Muscle of leg (tissue), 11 donors: ENCODE results near the gene DECR2. TPM values are rescaled to one million over a fixed set of nuclear protein-coding genes. Genes with fewer than 3 reads are reported as not detected.

ENCODE experiments used
- DNase-seq: peaks from one replicate; pipeline ENCODE4 v3.0.0; 2013
- H3K27ac ChIP-seq: one replicate; pipeline ENCODE4 v1.5.1; 2013; ENCODE audit warnings: mild to moderate bottlenecking, low read length, control low read depth
- H3K27me3 ChIP-seq: one replicate; pipeline ENCODE4 v1.6.1; 2013; ENCODE audit warnings: low read length; ENCODE audit not compliant: control insufficient read depth, insufficient read depth
- H3K36me3 ChIP-seq: one replicate; pipeline ENCODE4 v1.6.1; 2013; ENCODE audit warnings: low read length; ENCODE audit not compliant: control insufficient read depth, insufficient read depth
- H3K4me1 ChIP-seq: one replicate; pipeline ENCODE4 v1.6.1; 2013; ENCODE audit warnings: low read length; ENCODE audit not compliant: control insufficient read depth, insufficient read depth
- H3K4me3 ChIP-seq: one replicate; pipeline ENCODE4 v1.5.1; 2013; ENCODE audit warnings: low read length, control low read depth
- H3K9me3 ChIP-seq: replicated peaks from 2 replicates; pipeline ENCODE4 v1.6.1; 2013; ENCODE audit warnings: low read depth, low read length; ENCODE audit not compliant: control insufficient read depth
- WGBS: methylation state at CpG from one replicate; pipeline ENCODE4 v1.1.5; 2013; ENCODE audit warnings: missing lambda C conversion rate; ENCODE audit not compliant: insufficient coverage; 5-methylcytosine and 5-hydroxymethylcytosine counted together
- polyA plus RNA-seq, 8 donors: library from polyadenylated mRNA; unstranded; fragments of 120-200 nt; gene quantifications; one replicate each; pipeline versions ENCODE4 v1.2.1 to v1.2.3, GENCODE V29; 2013; ENCODE audit warnings: inconsistent platforms in 1 of 8, low replicate concordance in 1 of 8; ENCODE audit not compliant: insufficient read length in 8 of 8, insufficient read depth in 1 of 8
- total RNA-seq: library from RNA; stranded (reverse); fragments of 120-200 nt; gene quantifications from one replicate; pipeline ENCODE4 v1.2.4, GENCODE V29; 2013

Gene DECR2
- total and polyA plus RNA-seq, 9 donors: 8.4 to 20.6 (median 13.0) TPM

DNA sequence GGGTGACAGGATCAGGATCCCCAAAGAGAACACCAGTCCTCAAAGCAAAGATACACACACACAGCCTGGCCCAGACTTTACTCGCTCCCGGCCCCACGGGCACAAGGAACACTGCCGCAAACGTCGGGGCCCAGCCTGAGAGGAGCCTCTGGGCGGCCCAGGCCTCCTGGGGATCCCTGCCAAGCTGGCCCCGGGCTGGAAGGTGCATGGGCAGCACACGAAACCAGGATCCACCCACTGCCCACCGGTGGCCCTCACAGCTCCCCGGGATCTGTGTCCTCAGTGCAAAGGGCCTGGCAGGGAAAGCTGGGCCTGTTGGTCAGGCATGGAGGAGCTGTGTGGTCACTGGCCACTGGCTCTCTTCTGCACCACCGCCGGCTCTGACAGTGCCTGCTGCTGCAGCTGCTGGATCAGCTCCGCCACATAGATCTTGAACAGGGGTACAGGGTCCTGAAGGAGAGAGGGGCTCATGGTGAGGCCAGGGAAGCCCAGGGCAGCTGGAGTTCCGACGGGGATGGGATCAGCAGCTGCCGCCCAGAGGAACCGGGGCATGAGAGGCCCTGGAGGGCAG lies 34.3 kb upstream of the DECR2 start:
- Histone ChIP-seq H3K9me3 (no peaks in the 10 kb centered on the region), H3K4me3 (no peak overlapping the region), H3K4me1 (peaks cover 26% of the 10 kb centered on the region), H3K27ac (no peak overlapping the region), H3K27me3 (peaks cover 11% of the 10 kb centered on the region), H3K36me3 (peaks cover 38% of the 10 kb centered on the region)
- DNase-seq: no peak
- WGBS: 84% methylated on average over 16 of the region's 18 CpGs

DNA sequence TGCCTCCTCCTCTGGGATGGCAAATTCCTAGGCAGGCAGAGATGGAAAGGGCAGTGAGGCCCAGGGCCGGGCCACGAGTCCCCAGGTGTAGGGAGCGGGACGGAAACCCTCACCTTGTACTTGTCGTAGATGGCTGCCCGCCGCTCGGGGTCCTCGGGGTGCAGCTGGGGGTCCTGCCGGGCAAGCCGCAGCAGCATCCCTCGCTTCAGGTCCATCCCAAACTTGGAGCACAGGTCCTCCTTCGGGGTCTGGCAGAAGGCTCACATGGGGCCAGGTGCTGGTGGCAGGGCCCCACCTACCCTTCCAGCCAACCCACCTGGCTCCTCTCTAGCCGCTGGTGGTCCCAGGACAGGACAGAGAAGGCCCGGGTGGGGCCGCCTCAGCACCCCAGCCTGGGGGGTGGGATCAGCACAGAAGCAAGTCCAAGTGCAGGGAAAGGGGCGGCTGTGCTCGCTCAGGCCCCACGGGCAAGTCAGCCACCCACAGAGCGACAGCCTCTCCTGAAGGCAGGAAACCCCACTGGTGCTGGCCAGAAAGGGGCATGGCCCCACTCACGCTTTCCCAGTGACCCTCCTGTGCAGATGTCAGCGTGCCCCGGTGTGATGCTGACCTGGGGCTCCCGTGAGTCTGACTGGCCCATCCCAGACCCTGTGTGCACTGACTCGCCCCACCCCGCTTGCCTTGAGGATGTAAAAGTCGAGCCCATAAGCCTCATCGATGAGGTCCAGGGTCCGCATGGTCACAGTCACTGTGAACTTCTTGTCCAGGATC lies 33.1 kb upstream of the DECR2 start:
- Histone ChIP-seq H3K36me3 (peaks cover 46% of the 10 kb centered on the region), H3K4me1 (peaks cover 26% of the 10 kb centered on the region), H3K27ac (no peak overlapping the region), H3K27me3 (peaks cover 7% of the 10 kb centered on the region), H3K4me3 (no peak overlapping the region), H3K9me3 (no peaks in the 10 kb centered on the region)
- DNase-seq: no peak
- WGBS: 91% methylated on average over 24 of the region's 29 CpGs

GRCh38 chr16:369275-369865 lies 32.3 kb upstream of the DECR2 start:
- Histone ChIP-seq H3K36me3 (peaks cover 52% of the 10 kb centered on the region), H3K4me1 (peaks cover 26% of the 10 kb centered on the region), H3K27ac (no peak overlapping the region), H3K27me3 (peaks cover 5% of the 10 kb centered on the region), H3K4me3 (no peak overlapping the region), H3K9me3 (no peaks in the 10 kb centered on the region)
- WGBS: 58% methylated on average over 20 of the region's 20 CpGs
- no peak for DNase-seq

DNA sequence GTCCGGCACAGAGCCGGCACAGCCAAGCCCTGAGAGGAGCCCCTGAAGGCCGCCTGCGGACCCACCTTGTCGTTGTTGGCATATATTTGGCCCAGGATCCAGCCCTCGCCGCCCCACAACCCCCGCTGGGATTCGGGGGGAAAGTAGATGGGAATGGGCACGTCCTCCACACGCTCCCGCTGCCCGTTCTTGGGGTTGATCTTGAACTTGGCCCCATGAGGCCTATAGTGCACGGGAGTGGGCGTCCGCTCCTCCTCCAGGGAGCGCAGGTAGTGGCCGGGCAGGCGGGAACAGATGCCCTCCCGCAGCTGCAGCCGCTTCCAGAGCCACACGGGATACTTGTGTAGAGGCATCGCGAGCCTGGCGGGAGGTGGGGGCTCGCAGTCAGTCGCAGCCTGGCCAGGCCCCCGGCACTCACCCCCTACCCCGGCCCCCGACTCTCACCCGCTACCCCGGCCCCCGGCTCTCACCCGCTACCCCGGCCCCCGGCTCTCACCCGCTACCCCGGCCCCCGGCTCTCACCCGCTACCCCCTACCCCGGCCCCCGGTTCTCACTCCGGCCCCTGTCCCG lies 31.7 kb upstream of the DECR2 start:
- Histone ChIP-seq H3K27me3 (no peaks in the 10 kb centered on the region), H3K9me3 (no peaks in the 10 kb centered on the region), H3K36me3 (peaks cover 58% of the 10 kb centered on the region), H3K27ac (no peak overlapping the region), H3K4me3 (peak overlapping the region; percentile 35), H3K4me1 (peaks cover 26% of the 10 kb centered on the region)
- DNase-seq: no peak
- WGBS: 8% methylated on average over 19 of the region's 44 CpGs

DNA sequence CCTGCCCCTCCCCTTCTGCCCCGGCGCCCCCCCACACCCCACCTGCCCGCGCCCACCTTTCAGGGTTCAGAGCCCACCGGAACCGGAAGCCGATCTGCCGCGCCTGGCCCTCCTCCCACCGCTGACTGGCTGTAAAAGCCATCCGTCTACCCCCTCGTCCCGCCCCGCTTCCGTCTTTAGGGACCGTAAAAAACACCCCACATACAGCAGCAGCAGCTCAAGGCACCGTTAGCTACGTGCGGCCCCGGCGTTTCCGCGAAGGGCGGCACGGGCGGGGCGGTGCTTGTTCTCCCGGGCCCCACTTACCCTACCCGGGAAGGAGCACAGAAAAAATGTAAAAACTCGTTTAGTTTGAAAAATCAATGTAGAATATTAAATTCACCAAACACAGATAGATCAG lies 31.2 kb upstream of the DECR2 start, which contains the start of gene MRPL28:
MRPL28 (minus strand) TSS at position 96 of the 400 bp plus-strand sequence. CDS start 320 bp downstream, outside the sequence.
- WGBS: 0% methylated on average over 16 of the region's 30 CpGs
- Histone ChIP-seq H3K9me3 (no peaks in the 10 kb centered on the region), H3K4me3 (peak within 1 kb of the TSS; percentile 35), H3K27ac (peak within 1 kb of the TSS; percentile 91), H3K4me1 (peaks cover 26% of the 10 kb centered on the region), H3K36me3 (peaks cover 63% of the 10 kb centered on the region), H3K27me3 (no peaks in the 10 kb centered on the region)
- DNase-seq: peak; percentile 98

DNA sequence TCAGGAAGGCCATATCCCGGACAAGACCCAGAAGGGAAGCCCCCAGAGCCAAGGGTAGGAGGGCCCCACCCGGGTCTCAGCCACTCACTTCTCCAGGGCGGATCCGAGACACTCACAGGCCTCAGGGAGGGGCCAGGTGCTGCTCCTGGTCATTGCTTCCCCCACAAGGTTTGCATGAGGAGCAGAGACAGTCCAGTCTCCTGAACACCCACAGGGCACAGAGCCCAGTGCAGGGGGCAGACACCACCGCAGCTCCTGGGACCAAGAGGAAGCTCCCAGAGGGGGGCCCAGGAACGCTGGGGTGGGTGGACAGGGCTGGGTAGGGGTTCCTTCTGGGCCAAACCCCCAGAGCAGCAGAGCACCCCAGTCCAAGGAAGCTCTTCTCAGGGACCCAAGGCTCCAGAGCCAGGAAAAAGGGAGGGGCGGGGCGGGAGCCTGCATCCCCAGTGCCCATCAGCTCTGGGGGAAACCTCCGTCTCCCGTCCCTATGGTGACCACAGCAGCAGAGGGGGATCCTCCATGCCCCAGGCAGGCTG lies 30.6 kb upstream of the DECR2 start:
- Histone ChIP-seq H3K4me3 (peak overlapping the region; percentile 35), H3K27ac (peak overlapping the region; percentile 91), H3K27me3 (no peaks in the 10 kb centered on the region), H3K9me3 (no peaks in the 10 kb centered on the region), H3K4me1 (peaks cover 26% of the 10 kb centered on the region), H3K36me3 (peaks cover 65% of the 10 kb centered on the region)
- 60% methylated on average over 5 of the region's 10 CpGs for WGBS
- DNase-seq: no peak

DNA sequence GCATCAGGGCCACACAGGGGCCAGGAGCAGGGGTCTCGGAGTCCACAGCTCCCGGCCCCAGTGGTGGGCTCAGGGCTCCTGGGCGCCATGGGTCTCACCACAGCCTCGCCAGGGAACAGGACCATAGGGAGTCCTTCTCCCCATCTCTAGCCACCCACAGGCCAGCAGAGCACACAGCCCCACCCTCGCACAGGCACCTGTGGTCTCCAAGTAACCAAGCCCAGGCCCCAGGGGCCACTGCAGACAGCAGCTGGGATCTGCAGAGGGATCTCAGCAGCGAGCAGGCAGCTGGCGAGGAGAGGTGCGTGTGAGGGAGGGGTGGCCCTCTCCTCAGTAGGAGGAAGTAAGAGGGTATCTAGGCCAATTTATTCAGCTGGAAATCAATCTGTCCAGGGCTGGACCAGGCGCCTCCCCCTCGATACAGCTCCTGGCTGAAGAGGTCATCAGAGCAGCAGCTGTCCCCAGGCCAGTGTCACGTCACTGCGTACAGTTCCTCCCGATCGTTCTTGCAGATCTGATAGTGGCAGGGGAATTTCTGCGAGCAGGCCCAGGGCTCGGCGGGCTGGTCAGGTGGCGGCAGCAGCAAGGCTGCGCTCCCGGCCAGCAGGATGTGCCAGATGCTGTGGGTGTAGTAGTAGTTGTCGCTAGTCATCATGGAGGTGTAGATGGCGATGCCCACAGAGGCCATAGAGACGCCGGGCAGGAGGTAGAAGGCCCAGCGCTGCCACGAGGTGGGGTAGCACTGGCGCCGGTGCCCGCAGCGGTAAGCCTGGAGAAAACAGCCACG lies 30.0 kb upstream of the DECR2 start:
- H3K27me3 ChIP-seq: no peaks in the 10 kb centered on the region
- peak; percentile 54 for DNase-seq
- H3K9me3 ChIP-seq: no peaks in the 10 kb centered on the region
- peaks cover 26% of the 10 kb centered on the region for H3K4me1 ChIP-seq
- no peak overlapping the region for H3K4me3 ChIP-seq
- 77% methylated on average over 23 of the region's 31 CpGs for WGBS
- H3K36me3 ChIP-seq: peaks cover 67% of the 10 kb centered on the region
- peak overlapping the region; percentile 91 for H3K27ac ChIP-seq

- Histone ChIP-seq H3K9me3 (no peaks in the 10 kb centered on the region), H3K27ac (no peak overlapping the region), H3K4me3 (no peak overlapping the region), H3K27me3 (no peaks in the 10 kb centered on the region), H3K4me1 (peaks cover 26% of the 10 kb centered on the region), H3K36me3 (peaks cover 67% of the 10 kb centered on the region)
- WGBS: 91% methylated on average over 18 of the region's 19 CpGs
- DNase-seq: no peak
These were observed 29.2 kb upstream of the DECR2 start for GRCh38 chr16:372302-372983.

GRCh38 chr16:373020-373598 lies 28.6 kb upstream of the DECR2 start:
- no peaks in the 10 kb centered on the region for H3K9me3 ChIP-seq
- H3K4me3 ChIP-seq: no peak overlapping the region
- peaks cover 60% of the 10 kb centered on the region for H3K36me3 ChIP-seq
- no peaks in the 10 kb centered on the region for H3K27me3 ChIP-seq
- WGBS: 91% methylated on average over 5 of the region's 5 CpGs
- H3K27ac ChIP-seq: no peak overlapping the region
- peaks cover 26% of the 10 kb centered on the region for H3K4me1 ChIP-seq
- DNase-seq: no peak
